H1 (cell line): Measurements from ENCODE around the gene PA2G4. TPM values are rescaled to one million over a fixed set of nuclear protein-coding genes. Genes with fewer than 3 reads are reported as not detected.

ENCODE experiments used
- CTCF ChIA-PET: fragments of 300-600 bp; sonication (Branson Sonifier 250); formaldehyde crosslinking; loops from one replicate; lab custom pipeline; 2021; ENCODE audit not compliant: partially characterized antibody; lab: Charles Lee
- POLR2A ChIA-PET: fragments of 300-600 bp; sonication (Branson Sonifier 250); formaldehyde crosslinking; loops from one replicate; lab custom pipeline; 2021; ENCODE audit warnings: inconsistent platforms; ENCODE audit not compliant: partially characterized antibody; lab: Charles Lee
- DNase-seq, 2 experiments: peaks; one replicate each; pipeline versions ENCODE4 v3.0.0 to v3.0.0-alpha.2; 2010 to 2022; ENCODE audit warnings: low spot score in 2 of 2, low read depth in 1 of 2, mixed read lengths in 1 of 2
- FAIRE-seq: peaks from 2 replicates; lab custom pipeline; 2011; peaks lifted over from hg19 to GRCh38; lab: Jason Lieb, UNC
- H2AFZ ChIP-seq: 2 replicates; pipeline ENCODE4 v1.8.1; 2012; ENCODE audit warnings: low read length, inconsistent platforms
- H2AK5ac ChIP-seq: 2 replicates; pipeline ENCODE4 v1.6.1; 2013; ENCODE audit warnings: low read depth, low read length
- H2BK120ac ChIP-seq: replicated peaks from 2 replicates; pipeline ENCODE3; 2013; ENCODE audit warnings: low read depth, low read length, inconsistent platforms
- H2BK12ac ChIP-seq: 2 replicates; pipeline ENCODE4 v1.6.1; 2013; ENCODE audit warnings: low read depth, low read length
- H2BK15ac ChIP-seq: 2 replicates; pipeline ENCODE4 v1.6.1; 2013; ENCODE audit warnings: low read length
- H2BK20ac ChIP-seq: 2 replicates; pipeline ENCODE4 v1.6.1; 2013; ENCODE audit warnings: low read length
- H2BK5ac ChIP-seq: 2 replicates; pipeline ENCODE4 v1.6.1; 2013; ENCODE audit warnings: low read depth, low read length
- H3K14ac ChIP-seq: 2 replicates; pipeline ENCODE4 v1.6.1; 2013; ENCODE audit warnings: inconsistent platforms; ENCODE audit not compliant: insufficient read length
- H3K18ac ChIP-seq: 2 replicates; pipeline ENCODE4 v1.6.1; 2013; ENCODE audit warnings: low read length; ENCODE audit errors: extremely low read depth
- H3K23ac ChIP-seq: 2 replicates; pipeline ENCODE4 v1.6.1; 2013; ENCODE audit warnings: inconsistent platforms; ENCODE audit not compliant: insufficient read length
- H3K23me2 ChIP-seq: 2 replicates; pipeline ENCODE4 v1.6.1; 2013; ENCODE audit warnings: low read depth, low read length
- H3K27ac ChIP-seq: 2 replicates; pipeline ENCODE4 v1.6.1; 2011; ENCODE audit warnings: low read depth, low read length, inconsistent platforms
- H3K27me3 ChIP-seq, 4 experiments: replicated peaks in 1 of 4; 1 replicate in 1 of 4; 2 replicates in 3 of 4; pipeline versions ENCODE4 v1.6.1 to v1.8.1; 2011 to 2013; ENCODE audit warnings: low read length in 3 of 4, mild to moderate bottlenecking in 3 of 4, inconsistent platforms in 2 of 4, mixed read lengths in 2 of 4, moderate library complexity in 1 of 4; ENCODE audit not compliant: control insufficient read depth in 3 of 4, insufficient read depth in 3 of 4; ENCODE audit errors: extremely low read depth in 1 of 4
- H3K36me3 ChIP-seq, 4 experiments: 2 replicates each; pipeline versions ENCODE4 v1.6.1 to v1.8.1; 2011 to 2013; ENCODE audit warnings: mild to moderate bottlenecking in 4 of 4, low read length in 3 of 4, moderate library complexity in 2 of 4, control low read depth in 1 of 4, inconsistent platforms in 1 of 4; ENCODE audit not compliant: insufficient read depth in 4 of 4, control insufficient read depth in 2 of 4
- H3K4ac ChIP-seq: replicated peaks from 2 replicates; pipeline ENCODE3; 2013; ENCODE audit warnings: low read length, low read depth, mixed read lengths, inconsistent platforms; ENCODE audit not compliant: insufficient read length
- H3K4me1 ChIP-seq, 4 experiments: replicated peaks in 1 of 4; 1 replicate in 1 of 4; 2 replicates in 3 of 4; pipeline versions ENCODE4 v1.6.1 to v1.8.1; 2011 to 2013; ENCODE audit warnings: low read length in 3 of 4, inconsistent platforms in 2 of 4, mixed read lengths in 1 of 4; ENCODE audit not compliant: insufficient read depth in 4 of 4, control insufficient read depth in 3 of 4
- H3K4me2 ChIP-seq, 2 experiments: 2 replicates each; pipeline versions ENCODE4 v1.6.1 to v1.8.1; 2011 to 2013; ENCODE audit warnings: low read depth in 2 of 2, low read length in 2 of 2, control low read depth in 1 of 2, inconsistent platforms in 1 of 2, mild to moderate bottlenecking in 1 of 2; ENCODE audit not compliant: insufficient read depth in 1 of 2
- H3K4me3 ChIP-seq, 4 experiments: fragments of 200-600, 300-600 bp in 1 of 4; sonication (generic), shearing (Covaris generic), sonication (Bioruptor Twin) in 1 of 4; 2 replicates each; pipeline versions ENCODE4 v1.5.1 to v1.8.1; 2011 to 2016; ENCODE audit warnings: low read length in 4 of 4, low read depth in 3 of 4, control low read depth in 2 of 4, inconsistent platforms in 2 of 4, mild to moderate bottlenecking in 2 of 4, mixed read lengths in 1 of 4, moderate library complexity in 1 of 4; ENCODE audit not compliant: insufficient read depth in 2 of 4; ENCODE audit errors: extremely low read depth in 1 of 4
- H3K56ac ChIP-seq: replicated peaks from 2 replicates; pipeline ENCODE3; 2013; ENCODE audit warnings: low read depth, mild to moderate bottlenecking, mixed read lengths, low read length, inconsistent platforms; ENCODE audit not compliant: insufficient read length
- H3K79me1 ChIP-seq: 2 replicates; pipeline ENCODE4 v1.6.1; 2013; ENCODE audit warnings: low read depth, low read length, control low read depth
- H3K79me2 ChIP-seq, 2 experiments: 2 replicates each; pipeline versions ENCODE4 v1.6.1 to v1.8.1; 2012 to 2013; ENCODE audit warnings: low read length in 2 of 2, mild to moderate bottlenecking in 2 of 2, inconsistent platforms in 1 of 2; ENCODE audit not compliant: insufficient read depth in 2 of 2, control insufficient read depth in 1 of 2
- H3K9ac ChIP-seq, 4 experiments: replicated peaks in 1 of 4; 1 replicate in 1 of 4; 2 replicates in 3 of 4; pipeline versions ENCODE4 v1.6.1 to v1.8.1; 2011 to 2013; ENCODE audit warnings: low read depth in 3 of 4, low read length in 3 of 4, control low read depth in 2 of 4, mild to moderate bottlenecking in 2 of 4, moderate library complexity in 2 of 4, inconsistent platforms in 1 of 4; ENCODE audit errors: extremely low read depth in 1 of 4
- H3K9me3 ChIP-seq, 2 experiments: 2 replicates each; pipeline versions ENCODE4 v1.6.1 to v1.8.1; 2012 to 2013; ENCODE audit warnings: mild to moderate bottlenecking in 2 of 2, moderate library complexity in 2 of 2, control low read depth in 1 of 2, inconsistent platforms in 1 of 2, low read depth in 1 of 2, low read length in 1 of 2, mixed read lengths in 1 of 2; ENCODE audit not compliant: insufficient read depth in 2 of 2
- H4K20me1 ChIP-seq, 2 experiments: replicated peaks in 1 of 2; 2 replicates each; pipeline versions ENCODE3 to v1.8.1; 2011 to 2013; ENCODE audit warnings: inconsistent platforms in 2 of 2, low read length in 2 of 2, mild to moderate bottlenecking in 1 of 2; ENCODE audit not compliant: insufficient read depth in 2 of 2, control insufficient read depth in 1 of 2
- H4K5ac ChIP-seq: 2 replicates; pipeline ENCODE4 v1.6.1; 2013; ENCODE audit warnings: low read length, low read depth, mixed read lengths, inconsistent platforms; ENCODE audit not compliant: insufficient read length
- H4K8ac ChIP-seq: 2 replicates; pipeline ENCODE4 v1.8.0; 2013; ENCODE audit warnings: mild to moderate bottlenecking, moderate library complexity, low read length, inconsistent platforms; ENCODE audit not compliant: insufficient read depth; ENCODE audit errors: extremely low read depth
- H4K91ac ChIP-seq: replicated peaks from 2 replicates; pipeline ENCODE3; 2013; ENCODE audit warnings: low read length, mixed read lengths, inconsistent platforms; ENCODE audit not compliant: insufficient read length
- ATF2 ChIP-seq: IDR thresholded peaks from 2 replicates; pipeline ENCODE4 v1.6.1; 2012; ENCODE audit warnings: low read length, inconsistent platforms
- ATF3 ChIP-seq: IDR thresholded peaks from 2 replicates; pipeline ENCODE4 v1.6.1; 2011; ENCODE audit warnings: low read depth, mild to moderate bottlenecking, low read length; ENCODE audit not compliant: insufficient read depth
- CEBPB ChIP-seq: IDR thresholded peaks from 2 replicates; pipeline ENCODE4 v1.6.1; 2012; ENCODE audit warnings: low read depth, low read length
- CHD1 ChIP-seq: IDR thresholded peaks from 2 replicates; pipeline ENCODE4 v1.6.1; 2012; ENCODE audit warnings: low read depth, low read length, improper control_type of control experiment
- EP300 ChIP-seq, 2 experiments: IDR thresholded peaks; 1 replicate in 1 of 2; 2 replicates in 1 of 2; pipeline ENCODE4 v1.6.1; 2011 to 2012; ENCODE audit warnings: low read depth in 2 of 2, low read length in 2 of 2, mild to moderate bottlenecking in 2 of 2, borderline replicate concordance in 1 of 2, inconsistent platforms in 1 of 2, moderate library complexity in 1 of 2
- GABPA ChIP-seq: IDR thresholded peaks from 2 replicates; pipeline ENCODE4 v1.6.1; 2011; ENCODE audit warnings: mild to moderate bottlenecking, low read length, moderate library complexity, borderline replicate concordance; ENCODE audit not compliant: insufficient read depth
- KDM5A ChIP-seq: fragments of 200-600 bp; IDR thresholded peaks from 2 replicates; pipeline ENCODE4 v1.7.1; 2012; ENCODE audit warnings: mild to moderate bottlenecking, low read length, inconsistent platforms, mixed read lengths
- NANOG ChIP-seq: IDR thresholded peaks from 2 replicates; pipeline ENCODE4 v1.6.1; 2011; ENCODE audit warnings: low read length, low read depth, mild to moderate bottlenecking, inconsistent platforms; ENCODE audit not compliant: insufficient read depth, poor library complexity, severe bottlenecking
- SRF ChIP-seq: IDR thresholded peaks from 2 replicates; pipeline ENCODE4 v1.6.1; 2011; ENCODE audit warnings: mild to moderate bottlenecking, low read depth, low read length, moderate library complexity
- TCF12 ChIP-seq: IDR thresholded peaks from 2 replicates; pipeline ENCODE4 v1.6.1; 2011; ENCODE audit warnings: low read depth, mild to moderate bottlenecking, low read length
- WGBS, 2 experiments: shearing (Covaris generic) in 1 of 2; methylation state at CpG; one replicate each; pipeline versions ENCODE4 v1.1.6 to v1.1.7; 2013 to 2015; ENCODE audit warnings: low lambda C conversion rate in 2 of 2, mixed read lengths in 2 of 2, inconsistent platforms in 1 of 2, low coverage in 1 of 2, missing lambda C conversion rate in 1 of 2; ENCODE audit not compliant: insufficient replicate concordance in 2 of 2, insufficient coverage in 1 of 2, insufficient read length in 1 of 2; ENCODE audit errors: extremely low coverage in 1 of 2, missing lambda C conversion rate in 1 of 2; 5-methylcytosine and 5-hydroxymethylcytosine counted together
- polyA plus RNA-seq, 7 experiments: library from polyadenylated mRNA; depleted of rRNA in 3 of 7; stranded (reverse) in 5 of 7; unstranded in 2 of 7; fragments of >200 nt in 5 of 7; fragments of 200-250 nt in 2 of 7; gene quantifications; 1 replicate in 5 of 7; 2 replicates in 1 of 7; 4 replicates in 1 of 7; pipeline versions ENCODE4 v1.2.1 to v1.2.3, GENCODE V29; 2011 to 2013; ENCODE audit warnings: missing spikeins in 2 of 7, mixed read lengths in 2 of 7
- total RNA-seq: library from RNA; stranded (reverse); fragmentation: NEBNext Ultra II Directional; extraction: Animal tissue kit (Norgen Biotek cat#: 25700); gene quantifications from 2 replicates; pipeline ENCODE4 v1.2.1, GENCODE V29; 2021

Gene PA2G4
- total and polyA plus RNA-seq, 2 of the 8 experiments (the other 6 are each of a cell fraction or from before 2014, with no cell fraction given) = 159 to 242 TPM

- no peak for FAIRE-seq
- WGBS, 2 experiments = 72% methylated on average over 5 of the region's 5 CpGs; no CpG with 5 or more reads in 1 of the 2 experiments
- TF ChIP-seq EP300 (IDR thresholded peaks at IDR 0.05; ENCODE audit: borderline replicate concordance in 1 of 2, low read depth in 2 of 2, low read length in 2 of 2) = no peak
- TF ChIP-seq CHD1 = no peak
- TF ChIP-seq KDM5A = no peak
- no peak for TF ChIP-seq GABPA
- TF ChIP-seq TCF12 = no peak
- no peak for TF ChIP-seq SRF
- no peak for TF ChIP-seq NANOG
- no peak for TF ChIP-seq ATF2
- TF ChIP-seq CEBPB = no peak
- TF ChIP-seq ATF3 = no peak
- TF ChIP-seq, all 59 proteins: peak for 0
- Histone ChIP-seq H3K23me2 (no peaks in the 10 kb centered on the region), H3K4me2 (no peak overlapping the region), H2BK15ac (no peak overlapping the region), H3K18ac (no peak overlapping the region), H3K79me1 (no peaks in the 10 kb centered on the region), H3K4ac (no peak overlapping the region), H2AFZ (no peak overlapping the region), H2BK5ac (no peak overlapping the region), H2BK12ac (no peak overlapping the region), H2BK20ac (no peak overlapping the region), H3K36me3 (no peaks in the 10 kb centered on the region), H3K14ac (no peak overlapping the region), H2AK5ac (no peak overlapping the region), H4K5ac (no peak overlapping the region), H3K4me3 (no peak overlapping the region), H3K4me1 (no peaks in the 10 kb centered on the region), H3K79me2 (no peaks in the 10 kb centered on the region), H3K27ac (no peak overlapping the region), H2BK120ac (no peak overlapping the region), H3K9ac (no peak overlapping the region), H3K23ac (no peak overlapping the region), H4K91ac (no peak overlapping the region), H3K56ac (no peak overlapping the region), H3K9me3 (no peaks in the 10 kb centered on the region), H4K8ac (no peak overlapping the region), H3K27me3 (no peaks in the 10 kb centered on the region), H4K20me1 (no peaks in the 10 kb centered on the region)
- ChIA-PET CTCF (interaction anchor here (0.7 to 2.1 kb wide), 5 partner anchors 13 to 46 kb away, joined by 3 to 5 read pairs (median 4); no protein-coding TSS in a partner anchor), POLR2A (interaction anchor here (1.0 to 1.9 kb wide), 4 partner anchors 15 to 55 kb away, joined by 4 to 7 read pairs (median 4); partner anchors contain the start of genes ERBB3 and PA2G4)
- no peak for DNase-seq
Measured at GRCh38 chr12:56061982-56062381, 42.4 kb upstream of the PA2G4 start.
